GM21825 (cell line): ENCODE results near the gene PHF20.
"Not testable (repeated sequence)": the region's sequence is repeated elsewhere in the genome, so short reads cannot be mapped to it uniquely, and the experiment has no call there.

ENCODE experiments used
- ATAC-seq: cut with Tn5 transposase; IDR thresholded peaks from one replicate; pipeline ENCODE4 v1.9.1; 2021; ENCODE audit warnings: mild to moderate bottlenecking, moderate library complexity; ENCODE audit not compliant: unreplicated experiment

PHF20 gene

GRCh38 chr20:35968930-35969329 lies 197.1 kb downstream of the PHF20 start:
- ATAC-seq, result no peak

GRCh38 chr20:35971981-35972380 lies 200.2 kb downstream of the PHF20 start:
- no peak for ATAC-seq

GRCh38 chr20:35972462-35972861 lies 200.6 kb downstream of the PHF20 start:
- no peak for ATAC-seq

- no peak for ATAC-seq
Measured at GRCh38 chr20:35974256-35974655, 202.4 kb downstream of the PHF20 start.

- no peak for ATAC-seq
Measured at GRCh38 chr20:35975576-35976373, 204.0 kb downstream of the PHF20 start.

- ATAC-seq, result no peak
Measured at GRCh38 chr20:35978041-35978513, 206.3 kb downstream of the PHF20 start.

GRCh38 chr20:35979544-35979943 lies 207.7 kb downstream of the PHF20 start:
- ATAC-seq, result no peak

GRCh38 chr20:35981969-35982368 lies 210.2 kb downstream of the PHF20 start:
- ATAC-seq, result no peak

- no peak for ATAC-seq
Measured at GRCh38 chr20:35984382-35984781, 212.6 kb downstream of the PHF20 start.

GRCh38 chr20:35985806-35986205 lies 214.0 kb downstream of the PHF20 start:
- ATAC-seq, result no peak

GRCh38 chr20:35988910-35989463 lies 217.2 kb downstream of the PHF20 start:
- no peak for ATAC-seq

GRCh38 chr20:35991142-35991771 lies 219.4 kb downstream of the PHF20 start:
- ATAC-seq, result no peak

- ATAC-seq, result no peak
Measured at GRCh38 chr20:35992713-35993335, 221.0 kb downstream of the PHF20 start.

- ATAC-seq, result no peak
Measured at GRCh38 chr20:35994994-35995453, 223.2 kb downstream of the PHF20 start.

GRCh38 chr20:35996492-35996891 lies 224.7 kb downstream of the PHF20 start:
- not testable (repeated sequence) for ATAC-seq
